T-helper 1 cell (primary cell): Measurements from ENCODE around the gene CDK14.
"Not testable (repeated sequence)": the region's sequence is repeated elsewhere in the genome, so short reads cannot be mapped to it uniquely, and the experiment has no call there.

Experiments used
- DNase-seq, 5 donors: peaks; one replicate each; pipeline ENCODE4 v3.0.0-alpha.2; 2012 to 2020

CDK14 gene

DNA sequence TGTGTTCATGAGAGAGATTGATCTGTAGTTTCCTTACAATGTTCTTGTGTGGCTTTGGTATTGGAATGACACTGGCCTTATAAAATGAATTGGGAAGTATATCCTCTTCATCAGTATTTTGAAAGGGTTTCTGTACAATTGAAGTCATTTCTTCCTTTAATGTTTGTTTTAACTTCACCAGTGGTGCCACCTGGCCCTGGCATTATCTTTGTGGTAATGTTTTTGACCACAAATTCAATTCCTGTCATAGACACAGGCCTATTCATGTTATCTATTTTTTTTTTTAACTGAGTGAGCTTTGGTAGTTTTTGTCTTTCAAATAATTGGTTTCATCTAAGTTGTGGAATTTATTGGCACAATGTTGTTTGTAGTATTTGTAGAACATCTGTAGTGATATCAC is 127.7 kb downstream of the CDK14 start:
- no peak for DNase-seq

DNA sequence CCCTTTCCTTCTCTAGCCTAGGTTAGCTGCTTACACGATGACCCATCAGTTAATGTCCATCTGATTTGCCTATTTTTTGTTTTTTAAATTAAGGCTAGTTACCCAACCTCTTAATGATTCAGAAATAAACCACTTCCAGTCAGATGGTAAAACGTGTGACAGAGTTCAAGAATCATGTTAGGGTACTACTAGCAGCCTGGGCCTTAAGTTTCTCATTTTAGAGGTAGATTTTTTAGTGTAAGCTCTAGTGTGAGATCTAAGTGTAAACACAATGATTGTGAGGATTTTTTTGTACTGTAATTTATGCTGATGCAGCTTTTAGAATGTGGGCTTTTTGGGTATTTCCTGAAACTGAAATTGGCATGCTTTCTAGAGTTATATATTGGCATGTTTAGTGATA is 130.0 kb downstream of the CDK14 start:
- DNase-seq = no peak

GRCh38 chr7:90726623-90727022 is 130.5 kb downstream of the CDK14 start:
- DNase-seq = no peak

GRCh38 chr7:90727412-90727811 is 131.3 kb downstream of the CDK14 start:
- no peak for DNase-seq

GRCh38 chr7:90728568-90728967 is 132.4 kb downstream of the CDK14 start:
- no peak for DNase-seq

- DNase-seq = not testable (repeated sequence)
Measured at GRCh38 chr7:90735611-90736280, 139.6 kb downstream of the CDK14 start.

DNA sequence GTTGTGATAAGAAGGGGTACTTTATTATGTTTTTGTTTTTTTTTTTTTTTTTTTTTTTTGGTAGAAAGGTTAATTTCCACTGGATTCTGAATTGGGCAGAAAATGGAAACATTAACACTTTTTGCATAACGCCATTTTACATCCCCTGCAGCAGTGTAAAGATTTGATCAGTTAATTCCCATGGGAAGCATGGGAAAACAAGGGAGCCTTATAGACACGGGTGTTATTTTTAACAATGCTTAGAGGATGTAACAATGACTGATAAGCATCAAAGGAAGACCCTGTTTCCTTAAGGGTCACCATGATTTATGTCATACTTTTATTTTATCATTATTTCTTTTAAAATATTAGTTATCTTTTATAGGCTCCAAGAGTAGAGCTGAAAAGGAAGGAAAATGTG is 140.2 kb downstream of the CDK14 start:
- no peak for DNase-seq

DNA sequence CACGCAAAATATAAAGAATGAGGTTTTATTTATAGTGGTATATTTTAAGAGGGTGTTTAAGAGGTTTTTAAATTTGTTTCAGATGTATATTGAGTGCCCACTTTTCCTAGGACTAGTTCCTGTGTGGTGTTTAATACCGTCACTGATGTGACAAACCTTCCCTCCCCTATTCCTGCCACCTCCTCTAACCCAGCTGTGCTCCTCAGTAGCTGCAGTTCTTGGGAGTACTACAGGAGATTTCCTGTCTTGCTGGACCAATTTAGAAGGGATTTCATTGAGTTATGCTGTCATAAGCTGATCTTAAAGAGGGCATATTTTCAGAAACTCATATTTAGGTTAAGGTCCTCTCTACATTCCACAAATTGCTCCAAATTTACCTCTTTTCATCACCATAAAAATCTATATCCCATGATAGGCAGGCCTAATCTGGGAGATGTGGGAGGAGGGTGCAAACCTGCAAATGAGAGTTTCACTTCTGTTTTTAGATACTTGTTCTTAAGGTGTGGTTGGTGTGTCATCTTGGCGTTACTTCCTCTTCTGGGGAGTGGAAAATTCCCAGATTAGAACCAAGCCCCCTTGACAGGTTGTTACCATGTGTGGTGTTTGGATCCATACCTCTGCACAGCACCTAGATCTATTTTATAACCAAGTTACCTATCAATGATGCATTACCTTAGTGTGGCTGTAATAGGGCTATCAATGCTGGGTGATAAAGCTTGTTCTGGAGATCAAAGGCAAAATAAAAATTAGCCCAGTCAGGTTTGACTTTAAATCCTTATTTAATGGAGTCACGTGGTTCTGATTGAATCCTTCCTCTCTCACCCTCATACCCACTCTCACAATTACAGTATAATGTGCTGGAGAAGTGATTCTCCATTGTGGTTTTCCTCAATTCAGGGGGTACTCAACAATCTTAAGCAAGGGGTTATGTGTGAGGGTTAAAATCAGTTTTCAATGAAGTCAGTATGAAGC is 141.1 kb downstream of the CDK14 start:
- no peak for DNase-seq

DNA sequence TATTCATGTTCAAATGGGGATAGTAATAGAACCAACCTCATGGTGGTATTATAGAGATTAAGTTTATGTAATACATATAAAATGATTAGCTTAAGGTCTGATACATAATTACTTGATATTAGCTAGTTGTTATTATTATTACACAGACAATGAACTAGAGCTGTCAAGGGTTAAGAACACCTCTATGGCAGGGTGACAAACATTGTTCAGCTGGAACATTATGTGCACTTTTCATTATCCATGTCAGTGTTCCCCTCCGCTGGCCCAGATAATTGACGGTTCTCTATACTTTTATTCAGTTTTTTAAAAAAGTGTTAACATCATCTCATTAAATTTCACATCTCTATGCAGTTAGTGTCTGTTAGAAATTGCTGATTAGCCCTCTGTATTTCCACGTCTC is 142.1 kb downstream of the CDK14 start:
- DNase-seq = no peak

GRCh38 chr7:90739716-90740115 is 143.6 kb downstream of the CDK14 start:
- no peak for DNase-seq

DNA sequence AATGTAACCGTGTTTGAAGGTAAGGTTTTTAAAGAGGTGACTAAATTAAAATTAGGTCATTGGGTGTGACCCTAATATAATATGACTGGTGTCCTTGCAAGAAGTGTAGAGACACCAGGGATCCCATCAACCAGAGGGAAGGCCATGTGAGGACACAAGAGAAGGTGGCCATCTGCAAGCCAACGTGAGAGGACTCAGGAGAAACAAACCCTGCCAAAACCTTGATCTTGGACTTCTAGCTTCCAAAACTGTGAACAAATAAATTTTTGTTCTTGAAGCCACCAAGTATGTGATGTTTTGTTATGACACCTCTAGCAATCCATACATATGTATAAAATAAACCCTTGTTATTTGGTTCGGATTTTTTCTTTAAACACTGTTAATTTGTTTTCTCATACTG is 144.3 kb downstream of the CDK14 start:
- no peak for DNase-seq

DNA sequence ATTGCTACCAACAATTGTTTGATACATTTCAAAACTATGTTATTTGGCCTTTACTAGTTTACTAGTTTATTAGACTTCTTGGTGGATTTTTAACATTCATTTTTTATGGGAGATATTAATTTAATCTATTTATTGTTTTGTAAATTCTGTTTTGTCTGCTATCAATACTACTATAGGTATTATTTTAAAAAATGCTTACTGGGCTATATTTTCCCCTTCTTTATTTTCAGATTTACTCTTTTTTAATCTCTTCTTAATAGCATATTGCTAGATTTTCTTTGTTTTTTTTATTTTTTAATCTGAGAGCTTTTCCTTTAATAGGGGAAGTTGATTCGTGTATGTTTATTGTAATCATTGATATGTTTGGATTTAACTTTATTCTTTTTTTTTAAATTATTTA is 147.5 kb downstream of the CDK14 start:
- no peak for DNase-seq

DNA sequence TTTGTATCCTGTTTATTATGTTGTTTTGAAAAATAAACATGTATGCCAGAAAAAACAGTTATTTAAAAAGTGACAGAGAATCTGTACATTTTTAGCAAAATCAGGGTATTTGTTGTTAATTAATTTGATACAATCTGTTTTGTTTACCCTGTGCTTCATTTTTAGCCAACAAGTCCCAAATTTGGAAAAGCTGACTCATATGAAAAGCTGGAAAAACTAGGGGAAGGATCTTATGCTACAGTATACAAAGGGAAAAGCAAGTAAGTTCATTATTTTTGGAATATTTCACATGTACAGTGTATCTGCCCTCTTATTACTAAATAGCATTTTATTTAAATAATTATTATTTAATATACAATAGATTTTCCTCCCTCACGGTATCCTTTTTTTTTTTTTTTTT is 151.4 kb downstream of the CDK14 start:
- DNase-seq = no peak

DNA sequence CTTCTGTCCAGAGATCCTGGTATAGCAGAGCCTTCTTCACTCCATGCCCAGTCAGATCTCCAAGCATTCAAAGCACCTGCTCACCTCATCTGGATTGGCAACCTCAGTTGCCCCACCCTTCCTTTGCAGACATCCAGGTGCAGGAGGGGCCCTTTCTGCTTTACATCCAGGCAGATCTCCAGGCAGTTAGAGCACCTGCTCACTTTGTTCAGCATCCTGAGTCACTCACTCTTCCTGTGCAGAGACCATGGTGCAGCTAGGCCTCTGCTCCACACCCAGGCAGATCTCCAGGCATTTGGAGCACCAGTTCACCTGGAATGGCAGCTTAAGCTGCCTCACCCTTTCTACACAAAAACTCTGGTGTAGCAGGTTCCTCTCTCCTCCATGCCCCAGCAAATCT is 153.1 kb downstream of the CDK14 start:
- no peak for DNase-seq

- no peak for DNase-seq
Measured at GRCh38 chr7:90749774-90750173, 153.7 kb downstream of the CDK14 start.

GRCh38 chr7:90751595-90751994 is 155.5 kb downstream of the CDK14 start:
- DNase-seq = no peak

DNA sequence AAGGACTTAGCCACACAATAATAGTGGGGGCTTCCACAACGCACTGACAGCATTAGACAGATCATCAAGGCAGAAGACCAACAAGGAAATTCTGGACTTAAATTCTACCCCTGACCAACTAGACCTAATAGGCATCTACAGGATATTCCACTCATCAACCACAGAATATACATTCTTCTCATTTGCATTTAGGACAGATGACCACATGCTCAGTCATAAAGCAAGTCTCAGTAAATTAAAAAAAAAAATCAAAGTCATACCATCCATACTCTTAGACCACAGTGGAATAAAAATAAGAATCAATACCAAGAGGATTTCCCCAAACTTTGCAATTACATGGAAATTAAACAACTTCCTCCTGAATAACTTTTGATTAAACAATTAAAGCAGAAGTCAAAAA is 155.9 kb downstream of the CDK14 start:
- no peak for DNase-seq

- DNase-seq = no peak
Measured at GRCh38 chr7:90755041-90755440, 158.9 kb downstream of the CDK14 start.

GRCh38 chr7:90756366-90756765 is 160.2 kb downstream of the CDK14 start:
- DNase-seq = no peak

DNA sequence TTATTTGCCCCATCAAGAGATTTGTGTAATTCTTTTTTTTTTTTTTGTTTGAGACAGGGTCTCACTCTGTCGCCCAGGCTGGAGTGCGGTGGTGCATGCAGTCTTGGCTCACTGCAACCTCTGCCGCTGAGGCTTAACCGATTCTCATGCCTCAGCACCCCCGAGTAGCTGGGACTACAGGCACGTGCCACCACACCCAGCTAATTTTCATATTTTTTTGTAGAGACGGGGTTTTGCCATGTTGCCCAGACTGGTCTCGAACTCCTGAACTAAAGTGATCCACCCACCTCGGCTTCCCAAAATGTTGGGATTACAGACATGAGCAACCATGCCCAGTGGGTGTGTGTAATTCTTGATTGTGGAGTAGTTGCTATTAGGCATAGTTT is 161.4 kb downstream of the CDK14 start:
- not testable (repeated sequence) for DNase-seq

- DNase-seq = no peak
Measured at GRCh38 chr7:90758933-90759562, 162.9 kb downstream of the CDK14 start.

GRCh38 chr7:90759710-90760109 is 163.6 kb downstream of the CDK14 start:
- DNase-seq = no peak

DNA sequence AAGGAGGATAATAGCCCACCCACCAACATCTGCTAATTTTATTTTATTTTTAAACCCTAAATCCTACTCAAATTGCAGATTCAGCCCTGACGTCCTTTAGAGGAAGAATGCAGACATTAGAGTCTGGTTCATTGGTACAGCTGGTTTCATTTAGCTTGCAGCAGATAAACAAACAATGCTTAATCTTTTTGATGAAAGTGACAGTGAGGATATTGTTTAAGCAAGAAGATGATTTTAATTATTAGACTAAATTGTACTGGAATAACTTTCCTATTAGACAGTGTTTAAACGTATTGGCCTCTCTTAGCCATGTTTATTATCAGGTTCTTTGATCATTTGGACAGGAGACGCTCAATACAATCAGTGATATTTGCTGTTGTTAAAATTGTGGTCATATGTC is 164.8 kb downstream of the CDK14 start:
- DNase-seq = no peak

GRCh38 chr7:90761584-90761983 is 165.5 kb downstream of the CDK14 start:
- no peak for DNase-seq
